ENCODE data around the gene FIBCD1.

FIBCD1 gene

GRCh38 chr9:130891688-130892476 lies 47.2 kb downstream of the FIBCD1 start:
- TF ChIP-seq GATA2 (IDR thresholded peaks at IDR 0.05; ENCODE audit: low read depth, low read length) (no peak), GATA3 (IDR thresholded peaks at IDR 0.05; ENCODE audit: low read depth, low read length) (no peak)

- TF ChIP-seq GATA2 (IDR thresholded peaks at IDR 0.05; ENCODE audit: low read depth, low read length): no peak
- no peak for TF ChIP-seq GATA3 (IDR thresholded peaks at IDR 0.05; ENCODE audit: low read depth, low read length)
These were observed 48.0 kb downstream of the FIBCD1 start for GRCh38 chr9:130890870-130891687.

- TF ChIP-seq GATA2 (IDR thresholded peaks at IDR 0.05; ENCODE audit: low read depth, low read length): no peak
- no peak for TF ChIP-seq GATA3 (IDR thresholded peaks at IDR 0.05; ENCODE audit: low read depth, low read length)
These were observed 48.9 kb downstream of the FIBCD1 start for GRCh38 chr9:130890124-130890523.

- no peak for TF ChIP-seq GATA3 (IDR thresholded peaks at IDR 0.05; ENCODE audit: low read depth, low read length)
- no peak for TF ChIP-seq GATA2 (IDR thresholded peaks at IDR 0.05; ENCODE audit: low read depth, low read length)
These were observed 50.7 kb downstream of the FIBCD1 start for GRCh38 chr9:130888146-130888885.

GRCh38 chr9:130887494-130888144 lies 51.4 kb downstream of the FIBCD1 start:
- TF ChIP-seq GATA2 (IDR thresholded peaks at IDR 0.05; ENCODE audit: low read depth, low read length) (no peak), GATA3 (IDR thresholded peaks at IDR 0.05; ENCODE audit: low read depth, low read length) (no peak)

GRCh38 chr9:130886981-130887380 lies 52.1 kb downstream of the FIBCD1 start:
- TF ChIP-seq GATA2 (IDR thresholded peaks at IDR 0.05; ENCODE audit: low read depth, low read length) (no peak), GATA3 (IDR thresholded peaks at IDR 0.05; ENCODE audit: low read depth, low read length) (no peak)

- no peak for TF ChIP-seq GATA2 (IDR thresholded peaks at IDR 0.05; ENCODE audit: low read depth, low read length)
- no peak for TF ChIP-seq GATA3 (IDR thresholded peaks at IDR 0.05; ENCODE audit: low read depth, low read length)
These were observed 53.3 kb downstream of the FIBCD1 start for GRCh38 chr9:130885484-130886375.

- TF ChIP-seq GATA3 (IDR thresholded peaks at IDR 0.05; ENCODE audit: low read depth, low read length): no peak
These were observed 54.2 kb downstream of the FIBCD1 start for GRCh38 chr9:130884542-130885483.

- TF ChIP-seq GATA3 (IDR thresholded peaks at IDR 0.05; ENCODE audit: low read depth, low read length): no peak
- no peak for TF ChIP-seq GATA2 (IDR thresholded peaks at IDR 0.05; ENCODE audit: low read depth, low read length)
These were observed 54.9 kb downstream of the FIBCD1 start for GRCh38 chr9:130884111-130884531.

- TF ChIP-seq GATA2 (IDR thresholded peaks at IDR 0.05; ENCODE audit: low read depth, low read length) (no peak), GATA3 (IDR thresholded peaks at IDR 0.05; ENCODE audit: low read depth, low read length) (no peak)
These were observed 55.6 kb downstream of the FIBCD1 start for GRCh38 chr9:130883479-130883878.

- TF ChIP-seq GATA3 (IDR thresholded peaks at IDR 0.05; ENCODE audit: low read depth, low read length): no peak
These were observed 56.3 kb downstream of the FIBCD1 start for GRCh38 chr9:130882696-130883225.

- TF ChIP-seq GATA2 (IDR thresholded peaks at IDR 0.05; ENCODE audit: low read depth, low read length) (no peak), GATA3 (IDR thresholded peaks at IDR 0.05; ENCODE audit: low read depth, low read length) (no peak)
These were observed 57.5 kb downstream of the FIBCD1 start for GRCh38 chr9:130881516-130881915.
